HepG2 (cell line): ENCODE data around the gene MAPK4.

Experiments
- CEBPB ChIP-seq: IDR thresholded peaks from 2 replicates; pipeline ENCODE4 v1.6.1; 2011; ENCODE audit warnings: low read depth, low read length, improper control_type of control experiment, borderline replicate concordance
- CTCF ChIP-seq: sonication (generic); formaldehyde crosslinking; IDR thresholded peaks from 2 replicates; pipeline ENCODE4 v1.5.0; 2020; ENCODE audit warnings: mild to moderate bottlenecking, missing genetic modification reagents, moderate library complexity
- GTF2F1 ChIP-seq: fragments of 150-350 bp; IDR thresholded peaks from 2 replicates; pipeline ENCODE4 v1.6.1; 2014; ENCODE audit warnings: low read length
- HNF1B ChIP-seq: sonication (generic); formaldehyde crosslinking; IDR thresholded peaks from 2 replicates; pipeline ENCODE4 v1.5.1; 2020; ENCODE audit warnings: mild to moderate bottlenecking, moderate library complexity, missing genetic modification reagents
- NR2C2 ChIP-seq: sonication (generic); formaldehyde crosslinking; IDR thresholded peaks from 2 replicates; pipeline ENCODE4 v1.4.0; 2020; ENCODE audit warnings: missing genetic modification reagents, mild to moderate bottlenecking, moderate library complexity, borderline replicate concordance
- PHB2 ChIP-seq: fragments of 450-650 bp; IDR thresholded peaks from 2 replicates; pipeline ENCODE4 v1.6.1; 2018; ENCODE audit not compliant: partially characterized antibody
- SIX1 ChIP-seq: sonication (generic); formaldehyde crosslinking; IDR thresholded peaks from 2 replicates; pipeline ENCODE4 v1.4.0; 2020; ENCODE audit warnings: missing genetic modification reagents, borderline replicate concordance
- YEATS2 ChIP-seq: sonication (generic); formaldehyde crosslinking; IDR thresholded peaks from 2 replicates; pipeline ENCODE4 v1.4.0; 2020; ENCODE audit warnings: missing genetic modification reagents, borderline replicate concordance
- ZBTB21 ChIP-seq: sonication (generic); formaldehyde crosslinking; IDR thresholded peaks from 2 replicates; pipeline ENCODE4 v1.4.0; 2020; ENCODE audit warnings: missing genetic modification reagents
- ZNF317 ChIP-seq: sonication (generic); formaldehyde crosslinking; IDR thresholded peaks from 2 replicates; pipeline ENCODE4 v1.5.0; 2020; ENCODE audit warnings: mild to moderate bottlenecking, missing genetic modification reagents
- ZNF629 ChIP-seq: sonication (generic); formaldehyde crosslinking; conservative IDR thresholded peaks from 2 replicates; pipeline ENCODE4 v1.5.0; 2020; ENCODE audit warnings: missing genetic modification reagents
- ZSCAN29 ChIP-seq: sonication (generic); formaldehyde crosslinking; conservative IDR thresholded peaks from 2 replicates; pipeline ENCODE4 v1.4.0; 2020; ENCODE audit warnings: mild to moderate bottlenecking, missing genetic modification reagents

- TF ChIP-seq SIX1 (CRISPR knock-in tag) (no peak), ZSCAN29 (no peak), ZNF629 (no peak), CEBPB (no peak), CTCF (CRISPR knock-in tag) (no peak), YEATS2 (CRISPR knock-in tag) (no peak), ZNF317 (CRISPR knock-in tag) (no peak), PHB2 (no peak), GTF2F1 (no peak), HNF1B (CRISPR knock-in tag) (no peak), ZBTB21 (CRISPR knock-in tag) (no peak), NR2C2 (no peak)
These were observed 119.8 kb downstream of the MAPK4 start for GRCh38 chr18:50679656-50680055.
